ENCODE data around the gene SECISBP2L.
"Not testable (repeated sequence)": the region's sequence is repeated elsewhere in the genome, so short reads cannot be mapped to it uniquely, and the experiment has no call there.

SECISBP2L gene

DNA sequence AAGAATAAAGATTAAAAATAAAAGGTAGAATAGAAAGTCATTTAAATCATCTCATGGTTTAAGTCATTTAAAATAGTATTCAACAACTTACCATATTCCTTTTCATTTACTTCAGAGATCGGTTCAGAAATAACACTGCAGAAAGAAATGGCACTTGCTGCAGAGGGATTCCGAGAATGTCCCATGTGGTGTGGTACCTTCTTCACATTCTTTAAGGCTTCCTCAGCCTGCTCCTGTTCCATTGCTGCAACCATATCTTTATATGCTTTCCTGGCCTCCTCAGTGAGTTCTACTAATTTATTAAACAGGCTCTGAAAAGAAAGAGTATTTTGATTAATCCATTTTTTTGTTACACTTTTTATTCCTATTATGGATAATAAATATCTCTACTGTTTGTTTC, 50.0 kb downstream of the SECISBP2L start:
- no peak for FAIRE-seq

DNA sequence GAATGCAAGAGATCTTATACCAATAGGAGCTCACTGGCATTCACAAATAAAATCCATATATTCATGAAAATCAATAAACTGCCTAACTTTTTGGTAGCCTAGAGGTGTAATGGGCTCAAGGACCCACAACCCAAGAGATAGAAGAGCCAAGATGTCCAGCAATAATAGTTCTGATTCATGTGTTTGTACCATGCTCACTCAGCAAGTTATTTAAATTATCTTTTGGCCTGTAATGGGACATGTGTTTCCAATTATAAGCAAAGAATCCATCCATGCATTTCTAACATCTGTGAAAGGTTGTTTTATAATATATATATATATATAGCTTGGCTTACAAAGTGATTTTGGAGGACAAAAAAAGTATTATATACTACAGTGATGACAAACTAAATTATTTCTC, 52.9 kb downstream of the SECISBP2L start:
- FAIRE-seq = no peak

DNA sequence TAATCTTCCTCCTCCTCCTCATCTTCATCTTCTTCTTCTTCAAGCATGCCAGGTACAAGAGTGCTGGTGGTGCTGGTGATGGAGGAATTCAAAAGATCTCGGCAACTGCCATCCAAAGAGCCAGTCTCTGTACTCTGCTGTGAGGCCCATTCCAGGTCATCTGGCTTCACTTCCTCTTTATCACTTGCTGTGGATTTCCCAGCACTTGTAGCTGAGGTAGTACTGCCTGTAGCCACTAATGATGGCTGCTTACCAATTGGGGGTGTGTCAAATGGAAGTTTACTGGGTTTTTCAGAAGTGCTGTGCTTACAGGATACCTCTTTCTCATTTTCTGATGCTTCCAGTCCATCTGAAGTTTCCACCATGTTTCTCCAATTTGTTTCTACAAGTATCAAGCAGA, 53.7 kb downstream of the SECISBP2L start:
- no peak for FAIRE-seq

DNA sequence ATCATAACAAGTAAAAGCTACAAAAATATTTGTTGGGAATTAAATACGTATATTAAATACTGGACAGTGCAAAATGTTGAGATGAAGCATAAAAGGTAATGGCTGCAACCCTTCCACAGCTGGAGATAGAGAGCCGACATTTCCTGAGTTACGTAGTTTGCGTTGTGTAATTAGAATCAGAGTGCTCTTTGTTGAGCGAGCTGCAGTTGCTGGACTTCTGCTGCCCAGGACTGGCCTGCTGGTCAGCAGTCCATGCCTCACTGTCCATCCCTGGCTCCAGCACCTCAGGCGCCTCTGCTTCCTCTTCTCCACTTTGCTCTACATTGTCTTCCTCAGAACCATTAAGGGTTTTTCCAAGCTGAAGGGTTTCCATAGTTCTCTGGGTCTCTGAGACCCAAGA, 54.1 kb downstream of the SECISBP2L start:
- no peak for FAIRE-seq

DNA sequence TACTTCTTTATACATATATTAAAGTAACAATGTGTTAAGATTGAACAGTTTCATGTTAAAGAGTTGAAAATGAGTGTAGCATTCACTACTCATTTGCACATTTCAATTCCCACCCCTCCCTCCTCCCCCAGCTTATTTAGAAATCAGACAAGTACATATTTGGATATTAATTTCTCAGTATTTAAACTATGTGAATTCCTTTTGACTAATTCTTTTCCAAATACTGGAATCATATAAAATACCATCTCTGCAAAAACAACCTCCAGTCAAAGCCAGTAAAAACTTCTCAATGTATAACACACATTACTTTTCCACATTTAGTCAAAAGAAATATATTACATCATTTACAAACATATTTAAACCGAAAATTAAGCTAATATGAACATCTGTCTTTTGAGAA, 57.1 kb downstream of the SECISBP2L start:
- FAIRE-seq = no peak

DNA sequence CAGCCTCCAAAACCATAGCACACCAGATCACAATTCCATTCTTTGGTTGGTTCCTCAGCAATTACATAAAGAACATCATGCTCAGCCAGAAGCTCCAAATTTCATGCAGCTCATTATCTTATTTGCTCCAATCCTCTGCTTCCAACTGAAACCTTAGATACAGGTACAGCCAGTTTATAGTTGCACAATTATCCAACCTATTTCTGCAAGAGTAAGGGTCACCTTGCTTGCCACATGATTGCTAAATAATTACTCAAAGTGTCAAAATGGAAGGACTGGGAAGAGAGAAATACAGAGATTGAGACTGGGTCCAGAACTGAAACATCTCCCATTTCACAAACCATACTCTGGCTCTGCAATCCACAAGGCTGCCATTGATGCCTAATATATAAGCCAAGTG, 59.1 kb downstream of the SECISBP2L start:
- no peak for FAIRE-seq

DNA sequence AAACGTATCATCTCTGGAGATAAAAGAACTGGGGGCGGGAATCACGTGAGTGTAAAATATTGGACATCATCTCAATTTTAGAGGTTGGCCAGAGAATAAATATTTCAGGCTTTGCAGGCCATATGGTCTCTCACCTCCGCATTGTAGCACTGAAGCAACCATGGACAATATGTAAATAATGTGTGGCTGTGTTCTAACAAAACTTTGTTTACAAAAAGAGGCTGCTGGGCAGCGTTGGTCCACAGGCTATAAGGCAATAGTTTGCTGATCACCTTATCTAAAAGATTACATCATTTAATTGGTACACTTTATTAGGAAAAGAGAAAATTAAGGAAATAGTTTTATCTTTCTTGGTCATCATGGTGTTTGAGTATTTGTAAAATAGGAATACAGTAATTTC, 60.0 kb downstream of the SECISBP2L start:
- no peak for FAIRE-seq

DNA sequence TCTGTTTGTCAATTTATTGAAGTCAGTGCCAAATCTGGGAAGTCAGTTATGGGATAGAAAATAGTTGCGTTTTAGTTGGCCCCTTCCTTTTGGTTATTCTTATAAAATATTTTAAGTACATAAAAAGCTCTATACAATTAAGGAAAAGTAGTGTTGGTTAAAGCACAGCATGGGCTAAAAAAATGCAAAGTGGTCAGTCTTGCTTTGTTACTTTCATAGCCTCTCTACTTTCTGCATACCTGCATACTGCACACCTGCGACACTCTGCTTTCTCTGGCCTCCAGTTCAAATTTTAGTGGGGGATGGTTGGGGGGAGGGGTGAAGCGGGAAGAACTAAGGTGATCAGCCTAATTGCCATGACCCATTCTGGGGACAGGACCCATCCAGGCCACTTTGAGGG, 60.7 kb downstream of the SECISBP2L start:
- FAIRE-seq = no peak

DNA sequence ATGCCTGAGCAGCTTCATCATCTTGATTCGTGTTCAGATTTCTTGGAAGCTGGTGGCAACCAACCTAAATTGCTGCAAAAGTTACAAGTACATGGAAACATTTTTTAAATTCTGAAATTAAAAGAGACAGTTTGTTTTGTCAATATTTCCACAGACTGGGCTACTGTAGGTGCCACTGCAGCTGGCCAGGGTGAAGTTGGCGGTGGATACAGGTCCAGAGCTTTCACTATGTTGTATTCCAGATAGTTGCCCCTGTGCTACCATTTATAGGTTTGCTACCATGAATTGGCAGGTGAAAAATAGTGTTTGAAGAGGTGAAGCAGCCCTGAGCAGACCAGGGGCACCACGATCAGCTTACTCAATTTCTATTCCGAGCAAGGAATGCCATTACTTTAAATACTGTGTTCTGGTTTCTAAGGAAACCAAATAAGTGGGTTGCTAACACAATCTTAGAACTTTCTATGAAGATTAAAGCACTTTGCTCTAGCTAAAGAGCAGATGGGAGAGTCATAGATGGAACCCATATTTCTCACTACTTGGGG, 61.4 kb downstream of the SECISBP2L start:
- no peak for FAIRE-seq

DNA sequence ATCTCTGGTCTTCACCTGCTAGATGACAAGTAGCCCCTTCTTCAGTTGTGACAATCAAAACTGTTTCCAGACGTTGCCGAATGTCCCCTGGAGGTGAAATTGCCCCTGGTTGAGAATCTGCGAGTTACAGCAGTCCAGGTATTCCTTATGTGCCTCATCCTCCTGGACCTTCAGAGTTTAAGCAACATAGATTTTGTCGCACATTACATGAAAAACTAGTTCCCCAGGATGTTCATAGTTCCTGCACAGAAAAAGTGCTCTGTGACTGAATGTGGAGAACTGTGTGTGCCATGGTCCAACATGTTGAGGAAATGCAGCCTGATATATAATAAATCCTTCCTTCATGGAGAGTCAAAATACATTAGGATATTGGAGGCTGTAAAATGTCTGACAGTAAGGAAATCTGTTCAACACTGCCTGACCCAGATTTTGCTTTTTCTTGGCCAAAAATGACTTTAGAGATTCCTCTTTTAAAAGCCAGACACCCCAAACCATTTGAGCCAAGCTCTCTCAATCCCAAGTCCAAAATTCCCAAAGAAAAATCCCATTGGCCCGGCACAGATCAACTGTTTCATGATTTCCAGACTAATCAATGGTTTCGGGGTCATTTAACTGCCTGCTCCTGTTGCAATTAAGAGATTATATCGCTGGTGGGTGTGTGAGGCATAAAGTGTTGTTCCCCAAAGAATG, 62.1 kb downstream of the SECISBP2L start:
- FAIRE-seq = no peak

DNA sequence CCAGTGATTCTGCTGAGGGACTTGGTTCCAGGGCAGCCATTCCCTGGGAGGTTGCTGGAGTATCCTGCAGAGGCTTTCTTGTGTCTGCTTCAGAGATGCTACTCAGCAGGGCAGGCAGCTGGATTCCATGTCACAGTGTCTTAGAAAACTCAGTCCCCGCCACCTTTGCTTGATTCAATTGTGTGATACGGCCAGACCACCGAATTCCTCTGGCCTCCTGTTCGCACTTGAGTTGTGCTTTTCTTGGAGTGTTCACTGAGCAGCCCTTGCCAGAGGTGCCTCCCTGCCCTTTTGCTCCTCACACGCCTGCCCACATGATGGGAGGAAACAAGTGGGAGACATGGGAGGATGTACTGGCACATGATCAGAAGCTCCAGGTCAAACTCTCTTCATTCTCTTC, 62.9 kb downstream of the SECISBP2L start:
- no peak for FAIRE-seq

DNA sequence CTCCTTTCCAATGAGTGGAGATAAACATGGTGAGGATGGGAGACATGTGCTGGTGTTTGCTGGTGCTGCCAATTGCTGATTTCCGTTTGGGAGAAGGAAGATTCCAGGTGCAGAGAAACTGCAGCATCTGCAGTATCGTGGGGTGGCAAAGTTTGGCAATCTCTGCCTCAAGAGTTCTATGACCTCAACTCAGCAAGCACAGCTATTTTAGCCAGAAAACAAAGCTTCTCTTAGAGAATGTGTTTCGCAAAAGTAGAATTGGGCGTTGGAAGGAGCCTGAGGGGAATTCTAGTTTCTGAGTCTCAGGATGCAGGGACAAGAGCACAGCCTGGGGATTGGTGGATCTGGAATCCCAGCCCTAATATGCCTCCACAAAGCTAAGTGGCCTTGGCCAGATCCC, 64.3 kb downstream of the SECISBP2L start:
- no peak for FAIRE-seq

DNA sequence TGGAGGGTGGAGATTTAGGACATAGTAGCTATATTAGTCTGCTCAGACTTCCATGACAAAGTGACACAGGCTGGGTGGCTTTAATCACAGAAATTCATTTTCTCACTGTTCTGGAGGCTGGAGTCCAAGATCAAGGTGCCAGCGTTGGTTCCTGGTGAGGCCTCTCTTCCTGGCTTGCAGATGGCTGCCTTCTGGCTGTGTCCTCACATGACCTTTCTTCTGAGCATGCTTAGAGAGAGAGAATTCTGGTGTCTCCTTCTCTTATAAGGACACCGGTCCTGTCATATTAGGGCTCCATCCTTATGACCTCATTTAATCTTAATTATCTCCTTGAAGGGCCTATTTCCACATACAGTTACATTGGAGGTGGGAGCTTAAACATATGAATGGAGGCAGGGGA, 67.6 kb downstream of the SECISBP2L start:
- no peak for FAIRE-seq

DNA sequence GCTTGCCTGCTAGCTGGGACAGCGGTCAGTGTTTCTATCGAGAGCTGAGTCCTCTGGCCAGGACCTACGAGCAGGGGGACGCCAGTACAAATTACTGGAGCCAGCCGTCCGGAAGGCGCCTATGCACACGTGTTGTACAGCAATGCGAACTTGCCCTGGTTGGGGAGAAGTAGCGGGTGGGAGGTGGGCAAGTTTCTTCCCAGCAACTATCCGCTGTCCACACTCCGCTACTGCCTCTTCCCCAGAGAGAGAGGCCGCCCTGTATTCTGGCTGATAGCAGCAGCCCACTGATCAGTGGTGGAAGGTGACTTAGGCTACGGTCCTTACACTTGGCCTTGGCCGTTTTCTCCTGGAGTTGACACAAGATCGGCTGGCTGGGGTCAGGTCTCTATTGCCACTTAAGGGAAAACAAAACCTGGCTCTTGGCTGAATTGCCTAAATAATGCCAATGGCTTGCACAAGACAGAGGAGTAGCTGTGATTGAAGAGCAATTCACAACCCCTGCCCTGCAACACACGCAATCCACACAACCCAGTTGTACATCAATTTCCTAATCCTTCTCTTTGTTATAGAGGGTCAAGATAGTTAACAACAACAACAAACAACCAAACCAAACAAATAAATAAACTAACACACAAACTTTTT, 69.7 kb downstream of the SECISBP2L start:
- no peak for FAIRE-seq

DNA sequence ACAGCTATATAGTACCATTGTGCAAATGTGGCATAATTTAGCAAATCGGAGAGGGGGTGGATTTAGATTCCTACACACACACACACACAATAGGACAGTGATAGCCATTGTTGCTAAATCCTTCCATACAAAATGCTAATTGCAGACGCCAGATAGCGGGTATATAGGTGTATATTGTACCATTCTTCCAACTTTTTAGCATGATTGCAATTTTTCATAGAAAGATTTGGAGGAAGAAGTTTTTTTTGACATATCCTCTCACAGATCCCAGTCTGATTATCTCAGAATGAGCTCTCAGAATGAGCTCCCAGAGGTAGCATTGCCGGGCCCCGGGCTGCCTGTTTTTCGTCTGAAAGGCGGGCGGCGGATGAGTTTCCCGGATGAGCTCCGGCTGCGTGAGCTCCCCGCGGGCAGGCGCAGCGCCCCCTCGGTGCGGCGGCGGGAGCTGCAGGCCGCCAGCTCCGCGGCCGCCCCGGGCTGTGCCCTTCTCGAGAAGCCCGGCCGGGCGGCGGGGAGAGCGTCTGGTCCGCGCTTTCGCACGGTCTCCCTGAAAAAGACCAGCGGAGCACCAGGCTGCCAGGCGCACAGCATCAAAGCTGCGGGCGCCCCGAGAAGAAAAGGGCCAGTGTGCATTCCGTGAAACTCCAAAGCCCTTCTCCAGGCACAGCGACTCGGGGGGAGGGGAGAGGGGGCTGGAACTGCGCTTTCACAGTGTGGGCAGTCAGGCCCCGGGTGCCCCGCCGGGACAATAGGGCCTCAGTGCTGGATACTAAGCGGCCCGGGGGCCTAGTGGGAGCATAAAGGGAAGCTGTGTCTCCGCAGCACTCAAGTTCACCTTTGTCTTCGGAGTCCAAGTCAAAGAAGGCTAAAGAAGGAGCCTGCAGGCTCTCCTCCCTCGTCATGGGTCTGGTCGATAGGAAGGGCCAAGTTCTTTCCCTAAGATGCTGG, 70.5 kb downstream of the SECISBP2L start:
- FAIRE-seq = no peak

DNA sequence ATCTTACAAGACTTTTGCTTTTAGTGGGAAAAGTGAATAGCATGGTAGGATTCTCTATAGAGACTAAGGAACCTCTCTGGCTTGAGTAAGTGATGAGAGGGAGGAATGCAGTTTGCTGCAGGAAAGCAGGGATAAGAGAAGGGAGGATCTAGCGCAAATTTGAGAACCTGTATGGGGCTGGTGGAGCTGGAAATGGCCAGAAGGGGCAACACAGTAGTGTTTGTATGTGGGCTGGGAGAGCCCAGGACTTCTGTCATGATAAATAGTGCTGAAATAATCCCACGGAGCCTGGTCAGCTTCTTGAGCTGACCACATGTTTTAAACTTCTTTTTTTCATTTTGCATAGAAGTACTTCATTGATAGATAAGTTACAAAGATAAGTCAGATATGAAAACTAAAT, 71.4 kb downstream of the SECISBP2L start:
- FAIRE-seq = no peak

DNA sequence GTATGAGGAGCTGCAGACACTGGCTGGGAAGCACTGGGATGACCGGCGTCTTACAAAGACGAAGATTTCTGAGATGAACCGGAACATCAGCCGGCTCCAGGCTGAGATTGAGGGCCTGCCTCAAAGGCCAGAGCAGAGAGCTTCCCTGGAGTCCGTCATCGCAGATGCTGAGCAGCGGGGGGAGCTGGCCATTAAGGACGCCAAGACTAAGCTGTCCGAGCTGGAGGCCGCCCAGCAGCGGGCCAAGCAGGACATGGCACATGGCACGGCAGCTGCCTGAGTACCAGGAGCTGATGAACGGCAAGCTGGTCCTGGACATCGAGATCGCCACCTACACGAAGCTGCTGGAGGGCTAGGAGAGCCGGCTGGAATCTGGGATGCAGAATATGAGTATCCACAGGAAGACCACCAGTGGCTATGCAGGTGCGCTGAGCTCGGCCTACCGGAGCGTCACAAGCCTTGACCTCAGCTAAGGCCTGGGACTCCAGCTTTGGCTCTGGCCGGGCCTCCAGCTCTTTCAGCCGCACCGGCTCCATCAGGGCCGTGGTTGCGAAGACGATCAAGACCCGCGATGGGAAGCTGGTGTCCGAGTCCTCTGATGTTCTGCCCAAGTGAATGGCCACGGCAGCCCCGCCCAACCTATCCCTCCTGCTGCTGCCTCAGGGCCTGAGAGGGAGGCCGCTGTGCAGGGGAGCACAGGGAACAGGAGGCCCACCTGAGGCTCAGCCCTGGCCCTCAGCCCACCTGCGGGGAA, 73.3 kb downstream of the SECISBP2L start:
- FAIRE-seq = no peak

DNA sequence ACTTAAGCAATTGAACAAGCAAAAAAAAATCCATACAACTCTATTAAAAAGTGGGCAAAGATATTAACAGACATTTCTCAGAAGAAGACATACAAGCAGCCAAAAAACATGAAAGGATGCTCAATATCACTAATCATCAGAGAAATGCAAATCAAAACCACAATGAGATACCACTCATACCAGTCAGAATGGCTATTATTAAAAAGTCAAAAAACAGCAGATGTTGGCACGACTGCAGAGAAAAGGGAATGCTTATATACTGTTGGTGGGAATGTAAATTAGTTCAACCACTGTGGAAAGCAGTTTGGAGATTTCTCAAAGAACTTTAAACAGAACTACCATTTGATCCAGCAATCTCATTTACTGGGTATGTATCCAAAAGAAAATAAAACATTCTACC, 75.3 kb downstream of the SECISBP2L start:
- not testable (repeated sequence) for FAIRE-seq

DNA sequence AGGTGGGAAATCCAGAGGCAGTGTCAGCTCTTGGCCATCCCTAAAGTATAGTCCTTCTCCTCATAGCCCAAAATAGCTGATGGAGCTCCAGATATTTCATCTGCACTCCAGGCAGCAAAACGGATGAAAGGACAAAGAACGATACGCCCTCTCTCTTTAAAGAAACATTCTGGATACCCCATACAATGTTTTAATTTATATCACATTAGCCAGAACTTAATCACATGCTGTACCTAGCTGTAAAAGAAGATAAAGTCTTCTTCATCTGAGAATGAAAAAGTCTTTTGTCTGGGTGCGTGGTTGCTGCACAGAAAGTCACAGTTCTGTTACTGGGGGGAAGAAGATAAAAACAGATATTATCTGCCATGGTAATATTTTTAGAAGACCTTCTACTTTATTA, 78.2 kb downstream of the SECISBP2L start:
- FAIRE-seq = no peak

DNA sequence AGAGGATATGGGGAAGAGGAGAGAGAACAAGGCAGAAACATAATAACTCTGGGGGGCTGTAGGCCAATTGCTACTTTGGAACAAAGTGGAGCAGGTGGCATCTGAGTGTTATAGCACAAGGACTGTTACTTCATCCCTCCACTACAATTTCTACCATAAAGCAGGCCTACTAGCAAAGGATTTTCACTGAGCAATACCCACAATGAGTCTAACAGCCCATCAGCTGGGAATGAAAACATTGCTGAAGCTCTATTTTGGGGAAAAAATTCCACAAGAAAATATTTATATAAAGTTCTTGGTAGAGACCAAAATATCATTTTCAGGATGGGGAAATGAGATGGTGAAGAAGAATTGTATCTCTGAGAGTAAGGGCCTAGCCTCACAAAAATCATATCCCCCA, 78.9 kb downstream of the SECISBP2L start:
- no peak for FAIRE-seq

DNA sequence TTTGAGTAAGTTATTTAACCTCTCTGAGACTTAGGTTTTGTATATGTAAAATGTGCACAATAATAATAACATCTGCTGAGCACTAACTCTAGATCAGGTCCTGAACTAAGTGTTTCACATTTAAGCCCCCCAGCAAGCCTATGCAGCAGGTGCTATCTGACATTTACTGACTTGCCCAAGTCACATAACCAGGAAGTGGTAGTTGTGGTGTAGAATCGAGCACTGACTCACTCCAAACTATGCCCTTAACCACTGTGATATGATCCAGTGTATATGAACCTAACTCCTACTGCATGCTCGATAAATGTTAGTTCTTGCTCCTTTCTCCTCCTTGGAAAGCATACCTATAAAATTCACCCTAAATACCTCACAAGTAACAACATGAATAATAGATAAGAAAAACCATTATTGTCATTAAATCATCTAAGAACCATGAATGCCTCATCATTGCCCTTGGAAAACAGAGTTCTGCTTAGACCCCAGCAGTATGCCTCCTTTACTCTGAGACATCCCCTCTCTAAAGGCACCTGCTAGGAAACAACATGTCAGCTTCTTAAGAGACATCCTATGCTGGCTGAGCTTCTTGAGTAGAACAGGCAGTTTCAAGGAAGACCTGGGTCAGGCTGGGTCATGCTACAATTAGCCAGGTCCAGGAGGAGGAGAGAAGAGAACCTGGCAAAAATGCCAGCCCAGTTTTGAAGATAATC, 79.5 kb downstream of the SECISBP2L start:
- FAIRE-seq = no peak

DNA sequence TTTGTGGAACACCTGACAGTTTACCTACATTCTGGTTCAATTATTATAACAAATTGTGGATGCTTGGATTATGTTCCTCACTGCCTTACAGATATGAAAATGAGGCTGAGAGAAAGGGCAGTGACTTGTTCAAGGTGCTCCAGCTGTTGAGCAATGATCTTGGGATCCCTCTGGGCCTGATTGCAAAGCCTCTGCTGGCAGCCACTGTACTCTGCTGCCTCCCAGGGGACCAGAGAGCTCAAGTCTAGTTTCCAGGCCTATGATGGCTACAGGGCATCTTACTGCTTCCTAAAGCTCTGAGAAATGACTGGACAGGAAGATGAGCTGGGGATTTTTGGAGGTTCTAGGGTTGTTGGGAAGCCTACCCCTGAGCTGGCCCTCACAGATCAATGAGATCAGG, 80.3 kb downstream of the SECISBP2L start:
- FAIRE-seq = no peak
